ENCODE results near the gene TSHZ3.

DNA sequence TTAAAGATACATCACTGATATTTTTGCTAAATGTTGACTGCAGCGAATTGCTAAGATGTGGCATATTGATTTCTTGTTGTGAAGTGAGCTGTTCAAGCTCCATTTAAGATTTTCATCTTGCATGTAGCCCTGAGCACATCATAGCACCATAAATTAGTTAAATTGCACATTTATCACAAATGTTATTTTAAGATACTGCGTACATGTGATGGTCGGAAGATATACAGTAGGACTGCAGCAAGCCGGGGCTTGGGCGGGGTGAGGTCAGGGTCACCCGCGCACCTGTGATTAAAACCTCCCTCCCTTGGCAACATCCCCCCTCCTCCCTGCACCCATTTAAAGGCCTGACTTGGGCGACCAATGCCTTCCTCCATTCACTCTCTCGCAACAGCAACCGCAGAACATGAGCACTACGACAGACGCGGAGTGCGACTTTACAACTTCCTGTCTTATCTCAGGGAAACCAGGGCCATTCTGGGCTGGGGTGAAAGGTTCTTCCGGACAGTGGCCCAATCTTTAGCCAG is 76.6 kb downstream of the TSHZ3 start:
- no peak for TF ChIP-seq CTCF (IDR thresholded peaks at IDR 0.05)
- TF ChIP-seq POLR2A (IDR thresholded peaks at IDR 0.05), result no peak

Data from lower leg skin (tissue), 3 donors.